ENCODE results near the gene TRAPPC2.

TRAPPC2 gene

GRCh38 chrX:13664020-13664419 lies 70.4 kb downstream of the TRAPPC2 start:
- DNase-seq, result no peak

GRCh38 chrX:13662355-13662791 lies 72.0 kb downstream of the TRAPPC2 start:
- no peak for DNase-seq
